Measurements from ENCODE around the gene TBC1D8. TPM values are rescaled to one million over a fixed set of nuclear protein-coding genes. Genes with fewer than 3 reads are reported as not detected.
A peak's percentile ranks its signal among the peaks of the same experiment; 100 is the strongest.

The TBC1D8 gene
- total and polyA plus RNA-seq, 7 donors, result 8.7 to 163 (median 50.4) TPM

DNA sequence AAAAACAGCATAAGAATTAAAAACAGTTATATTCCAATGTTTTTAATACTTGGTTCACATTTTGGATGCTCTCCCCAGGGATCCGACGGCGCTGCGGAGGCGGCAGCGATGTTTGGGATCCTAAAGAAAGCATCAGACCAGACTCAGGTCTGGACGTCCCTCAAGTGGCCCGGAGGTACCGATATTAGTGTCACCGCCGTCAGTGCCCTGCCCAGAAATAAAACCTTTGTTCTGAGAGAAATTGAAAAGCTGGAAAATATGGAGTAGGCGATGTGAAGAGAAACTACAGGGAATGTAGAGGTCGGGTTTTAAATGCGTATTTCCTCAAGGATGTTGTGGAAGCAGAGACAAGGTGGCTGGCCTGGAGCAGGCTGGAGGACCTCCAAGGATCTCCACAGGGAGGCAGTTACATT, 683 bp upstream of the TBC1D8 start:
- Histone ChIP-seq H3K4me1 (peaks cover 52% of the 10 kb centered on the region), H3K36me3 (ENCODE audit: insufficient read depth in 1 of 2, low read depth in 1 of 2) (no peaks in the 10 kb centered on the region), H3K4me3 (peak overlapping the region; percentile 88), H3K27ac (peak overlapping the region; percentile 89), H3K9me3 (no peaks in the 10 kb centered on the region), H3K27me3 (ENCODE audit: insufficient read depth in 3 of 3, low read length in 2 of 3) (no peaks in the 10 kb centered on the region)
- ATAC-seq (peak in 2 of 4 donors; percentile 17 to 31), DNase-seq (peak in 1 of 2 donors; percentile 60)
- intact Hi-C loops (cut with DNase I), result loop anchor here (2.0 to 5.0 kb wide), 4 partner anchors 40 to 140 kb away; no protein-coding TSS in a partner anchor
- 6 to 10% (median 9%) methylated on average over 14 of the region's 14 CpGs for WGBS, 3 donors
- TF ChIP-seq, protein P1, sequence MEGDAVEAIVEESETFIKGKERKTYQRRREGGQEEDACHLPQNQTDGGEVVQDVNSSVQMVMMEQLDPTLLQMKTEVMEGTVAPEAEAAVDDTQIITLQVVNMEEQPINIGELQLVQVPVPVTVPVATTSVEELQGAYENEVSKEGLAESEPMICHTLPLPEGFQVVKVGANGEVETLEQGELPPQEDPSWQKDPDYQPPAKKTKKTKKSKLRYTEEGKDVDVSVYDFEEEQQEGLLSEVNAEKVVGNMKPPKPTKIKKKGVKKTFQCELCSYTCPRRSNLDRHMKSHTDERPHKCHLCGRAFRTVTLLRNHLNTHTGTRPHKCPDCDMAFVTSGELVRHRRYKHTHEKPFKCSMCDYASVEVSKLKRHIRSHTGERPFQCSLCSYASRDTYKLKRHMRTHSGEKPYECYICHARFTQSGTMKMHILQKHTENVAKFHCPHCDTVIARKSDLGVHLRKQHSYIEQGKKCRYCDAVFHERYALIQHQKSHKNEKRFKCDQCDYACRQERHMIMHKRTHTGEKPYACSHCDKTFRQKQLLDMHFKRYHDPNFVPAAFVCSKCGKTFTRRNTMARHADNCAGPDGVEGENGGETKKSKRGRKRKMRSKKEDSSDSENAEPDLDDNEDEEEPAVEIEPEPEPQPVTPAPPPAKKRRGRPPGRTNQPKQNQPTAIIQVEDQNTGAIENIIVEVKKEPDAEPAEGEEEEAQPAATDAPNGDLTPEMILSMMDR (IDR thresholded peaks at IDR 0.05), result no peak

DNA sequence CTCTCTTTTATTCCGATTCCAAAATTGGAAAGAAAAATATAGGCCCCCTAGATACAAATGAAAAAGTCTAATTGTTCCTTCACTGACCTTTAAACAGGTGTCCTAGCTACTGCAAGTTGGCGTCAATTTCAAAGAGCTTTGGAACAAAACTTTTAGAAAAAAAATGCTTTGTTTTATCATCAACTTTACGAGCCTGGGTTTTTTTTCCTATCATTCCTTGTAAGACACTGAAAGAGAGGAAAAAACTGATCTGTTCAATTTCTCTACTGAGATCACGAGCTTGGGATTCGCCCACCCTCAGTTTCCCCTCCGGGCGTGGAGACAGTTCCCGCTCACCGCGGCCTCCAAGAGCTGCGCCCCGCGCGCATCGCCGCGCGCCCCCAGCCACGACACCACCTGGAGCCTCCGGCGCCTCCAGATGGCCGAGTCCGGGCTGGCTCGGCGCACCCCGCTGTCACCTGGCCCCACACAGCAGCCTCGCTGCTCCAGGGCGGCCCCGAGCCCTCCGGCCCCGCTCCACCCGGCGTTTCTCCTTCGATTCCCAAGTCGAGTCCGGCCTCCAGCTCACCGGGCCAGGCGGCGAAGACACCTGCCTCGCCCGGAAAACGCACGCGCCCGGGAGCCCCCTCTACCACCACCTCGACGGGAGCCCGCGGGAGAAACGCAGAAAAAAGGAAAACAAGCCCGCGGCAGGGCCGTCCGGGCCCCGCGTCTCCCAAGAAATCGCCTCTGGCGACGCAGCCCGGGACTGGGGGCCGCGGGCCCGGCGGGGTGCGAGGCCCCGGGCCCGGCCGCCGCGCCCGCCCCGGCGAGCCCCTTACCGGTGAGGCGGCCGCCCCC, 656 bp downstream of the TBC1D8 start:
- Histone ChIP-seq H3K4me3 (peak overlapping the region; percentile 88), H3K27ac (peak overlapping the region; percentile 89), H3K36me3 (ENCODE audit: insufficient read depth in 1 of 2, low read depth in 1 of 2) (no peaks in the 10 kb centered on the region), H3K27me3 (ENCODE audit: insufficient read depth in 3 of 3, low read length in 2 of 3) (no peaks in the 10 kb centered on the region), H3K4me1 (peaks cover 65% of the 10 kb centered on the region), H3K9me3 (no peaks in the 10 kb centered on the region)
- DNase-seq, result peak; percentile 39 to 69
- intact Hi-C loops (cut with DNase I), result loop anchor here (5.0 kb wide), 2 partner anchors 38 to 138 kb away; no protein-coding TSS in a partner anchor
- WGBS, 3 donors, result 1 to 2% (median 2%) methylated on average over 43 to 76 of the region's 76 CpGs
- ATAC-seq, result peak; percentile 14 to 46 (median 37)
- TF ChIP-seq, protein P1 (IDR thresholded peaks at IDR 0.05), result no peak

DNA sequence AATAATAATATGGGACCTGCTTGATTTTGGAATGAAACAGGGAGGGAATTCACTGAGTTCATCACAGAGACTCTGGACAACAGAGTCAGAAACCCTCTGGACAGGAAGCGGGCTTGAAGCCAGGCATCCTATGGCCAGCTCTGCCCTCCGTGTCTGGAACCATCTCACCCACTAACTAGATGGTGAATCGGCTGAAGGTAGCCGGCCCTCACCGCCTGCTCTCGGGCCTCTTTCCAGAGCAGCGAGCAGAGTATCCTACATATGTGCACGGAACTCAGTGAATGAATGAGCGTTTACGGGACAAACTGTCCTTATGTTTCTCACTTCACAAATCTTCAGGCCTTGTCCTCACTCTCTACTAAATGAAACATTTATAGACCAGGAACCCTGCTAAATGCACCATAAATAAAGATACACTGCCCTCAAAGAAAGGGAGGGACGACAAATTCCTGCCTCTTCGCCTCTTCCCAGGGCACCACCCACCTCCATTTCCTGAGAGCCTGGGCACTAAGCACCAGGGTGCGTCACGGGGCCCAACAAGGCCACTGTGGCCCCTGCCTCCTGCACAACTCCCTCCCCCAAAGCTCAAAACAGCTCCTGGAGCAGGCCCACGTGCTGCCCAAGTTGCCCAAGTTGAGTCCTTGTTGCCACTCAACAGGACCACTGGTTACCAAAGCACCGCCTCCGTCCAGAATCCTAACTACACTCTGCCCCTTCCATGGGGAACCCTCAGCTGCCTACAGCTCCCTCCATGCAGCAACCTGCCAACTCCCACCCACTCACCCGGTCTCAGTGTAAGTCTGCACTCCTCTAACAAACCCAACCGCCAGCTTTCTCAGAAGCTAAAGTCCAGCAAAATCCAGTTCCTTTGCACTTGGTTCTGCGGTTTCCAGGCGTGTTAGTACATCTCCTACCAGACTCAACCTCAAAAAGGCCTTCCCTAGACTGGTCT, 1.7 kb downstream of the TBC1D8 start:
- intact Hi-C loops (cut with DNase I), result loop anchor here (5.0 kb wide), 2 partner anchors 37 to 137 kb away; no protein-coding TSS in a partner anchor
- Histone ChIP-seq H3K36me3 (ENCODE audit: insufficient read depth in 1 of 2, low read depth in 1 of 2) (no peaks in the 10 kb centered on the region), H3K4me1 (peaks cover 72% of the 10 kb centered on the region), H3K27ac (peak overlapping the region; percentile 89), H3K4me3 (peak overlapping the region; percentile 88), H3K27me3 (ENCODE audit: insufficient read depth in 3 of 3, low read length in 2 of 3) (no peaks in the 10 kb centered on the region), H3K9me3 (no peaks in the 10 kb centered on the region)
- peak in 3 of 4 donors; percentile 54 to 69 (median 56) for ATAC-seq
- TF ChIP-seq, protein P1 (IDR thresholded peaks at IDR 0.05), result no peak
- DNase-seq, result peak; percentile 37 to 87
- 48 to 67% (median 49%) methylated on average over 21 of the region's 21 CpGs for WGBS, 3 donors

DNA sequence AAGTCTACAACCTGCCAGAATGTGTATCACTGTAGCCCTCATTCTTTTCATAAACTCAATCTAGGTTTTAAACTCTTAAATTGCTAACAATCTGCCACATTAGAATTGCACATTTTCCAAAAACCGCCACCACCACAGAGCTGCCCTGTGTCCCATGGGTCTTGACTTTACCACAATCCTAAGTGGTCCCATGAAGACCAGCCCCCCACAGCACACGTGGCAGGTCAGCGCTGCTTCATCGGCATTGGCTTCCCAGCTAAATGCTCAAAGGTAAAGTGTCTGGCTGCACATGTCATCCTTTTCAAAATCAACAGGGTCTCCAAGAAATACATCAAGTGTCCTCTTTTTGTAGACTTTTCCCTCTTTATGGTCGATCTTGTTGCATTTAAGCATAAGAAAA, 2.4 kb downstream of the TBC1D8 start:
- peak overlapping the region; percentile 88 for H3K4me3 ChIP-seq
- H3K4me1 ChIP-seq, result peaks cover 72% of the 10 kb centered on the region
- intact Hi-C loops (cut with DNase I), result loop anchor here in 1 of 2 donors (5.0 kb wide), 1 partner anchor 36 kb away; no protein-coding TSS in a partner anchor
- ATAC-seq (no peak), DNase-seq (no peak)
- no peaks in the 10 kb centered on the region for H3K36me3 ChIP-seq (ENCODE audit: insufficient read depth in 1 of 2, low read depth in 1 of 2)
- H3K9me3 ChIP-seq, result no peaks in the 10 kb centered on the region
- TF ChIP-seq, protein P1 (IDR thresholded peaks at IDR 0.05), result no peak
- peak overlapping the region; percentile 89 for H3K27ac ChIP-seq
- 83 to 92% (median 90%) methylated on average over 5 of the region's 5 CpGs for WGBS, 3 donors
- no peaks in the 10 kb centered on the region for H3K27me3 ChIP-seq (ENCODE audit: insufficient read depth in 3 of 3, low read length in 2 of 3)

All from psoas muscle (tissue), 8 donors.